Stromal cell of bone marrow (primary cell): ENCODE measurements around the gene KDM7A.
"Not testable (repeated sequence)": the region's sequence is repeated elsewhere in the genome, so short reads cannot be mapped to it uniquely, and the experiment has no call there.

ENCODE experiments used
- DNase-seq: peaks from one replicate; pipeline ENCODE4 v3.0.0-alpha.2; 2012; ENCODE audit warnings: low read depth

The KDM7A gene

DNA sequence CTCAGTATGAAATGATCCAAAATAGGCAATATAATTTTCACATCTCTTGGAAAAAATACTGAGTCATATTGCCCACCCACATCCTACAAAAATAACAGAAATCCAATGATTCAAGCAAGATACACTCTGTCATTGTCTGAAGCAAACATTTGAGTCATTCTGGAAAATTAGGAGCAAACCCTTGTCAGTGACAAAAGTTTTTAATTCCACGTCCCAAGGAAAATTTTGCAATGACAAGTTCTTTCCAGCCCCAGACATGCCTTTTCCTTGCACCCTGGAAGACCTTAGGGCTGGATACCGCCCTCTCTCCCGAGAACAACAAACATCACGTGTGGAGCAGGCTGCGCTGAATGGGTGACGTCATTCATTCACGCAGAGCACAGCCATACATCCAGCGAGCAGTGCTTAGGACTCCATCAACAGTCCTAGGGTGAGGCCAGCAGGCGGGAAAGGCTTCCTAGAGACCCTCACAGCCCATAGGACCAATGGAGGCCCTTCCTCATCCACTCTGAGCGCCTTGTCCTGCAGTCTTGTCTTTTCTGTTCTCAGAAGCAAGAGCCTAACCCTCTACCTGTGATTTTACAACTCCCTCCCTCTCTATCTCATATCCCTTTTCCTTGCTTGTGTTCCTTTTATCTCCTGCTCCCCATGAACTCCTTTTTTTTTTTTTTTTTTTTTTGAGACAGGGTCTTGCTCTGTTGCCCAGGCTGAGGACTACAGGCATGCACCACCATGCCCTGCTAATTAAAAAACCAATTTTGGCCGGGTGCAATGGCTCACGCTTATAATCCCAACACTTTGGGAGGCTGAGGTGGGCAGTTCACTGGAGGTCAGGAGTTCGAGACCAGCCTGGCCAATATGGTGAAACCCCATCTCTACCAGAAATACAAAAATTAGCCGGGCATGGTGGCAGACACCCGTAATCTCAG is 23.5 kb upstream of the KDM7A start:
- DNase-seq, result peak; percentile 72

- DNase-seq, result no peak
Observed at GRCh38 chr7:140197938-140198337, 21.2 kb upstream of the KDM7A start.

GRCh38 chr7:140197218-140197890 is 20.6 kb upstream of the KDM7A start:
- DNase-seq, result no peak

- peak; percentile 62 for DNase-seq
Observed at GRCh38 chr7:140196361-140197217, 19.8 kb upstream of the KDM7A start.

DNA sequence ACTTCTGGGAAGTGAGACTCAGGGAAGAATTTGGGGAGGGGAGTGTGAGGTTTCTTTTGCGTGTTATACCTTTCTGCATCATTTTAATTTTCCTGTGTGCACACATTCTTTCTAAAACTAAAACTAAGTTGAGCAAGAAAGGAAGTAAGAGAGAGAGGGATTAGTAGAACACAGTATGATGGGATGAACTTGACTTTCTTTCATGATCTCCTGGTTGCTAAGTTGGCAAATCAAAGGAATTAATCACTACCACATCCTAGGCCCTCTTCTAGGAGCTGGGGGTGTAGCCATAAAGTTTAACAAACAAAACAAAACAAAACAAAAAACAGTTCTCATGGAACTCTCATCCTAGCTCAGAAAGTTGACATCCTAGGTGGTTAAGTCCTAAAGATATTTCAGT is 19.1 kb upstream of the KDM7A start:
- DNase-seq, result no peak

GRCh38 chr7:140192620-140193019 is 15.8 kb upstream of the KDM7A start:
- no peak for DNase-seq

DNA sequence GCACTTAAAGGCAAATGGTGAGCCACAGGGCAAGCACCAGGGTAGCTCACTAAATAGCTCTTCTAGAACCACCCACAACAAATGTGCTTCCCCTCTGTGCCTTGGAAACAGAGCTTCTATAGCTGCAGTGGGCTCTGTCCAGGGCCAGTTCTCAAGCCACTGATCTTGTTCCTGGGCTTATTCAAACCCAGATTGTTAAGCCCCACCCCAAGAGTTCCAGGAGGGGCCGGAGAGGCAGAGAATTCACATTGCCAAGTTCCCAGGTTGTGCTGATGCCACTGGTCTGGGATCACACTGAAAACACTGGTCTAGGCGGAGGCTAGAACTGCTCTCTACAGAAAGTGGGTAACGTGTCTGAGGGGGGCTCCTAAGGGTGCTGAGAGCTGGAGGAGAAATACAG is 15.4 kb upstream of the KDM7A start:
- DNase-seq, result no peak

DNA sequence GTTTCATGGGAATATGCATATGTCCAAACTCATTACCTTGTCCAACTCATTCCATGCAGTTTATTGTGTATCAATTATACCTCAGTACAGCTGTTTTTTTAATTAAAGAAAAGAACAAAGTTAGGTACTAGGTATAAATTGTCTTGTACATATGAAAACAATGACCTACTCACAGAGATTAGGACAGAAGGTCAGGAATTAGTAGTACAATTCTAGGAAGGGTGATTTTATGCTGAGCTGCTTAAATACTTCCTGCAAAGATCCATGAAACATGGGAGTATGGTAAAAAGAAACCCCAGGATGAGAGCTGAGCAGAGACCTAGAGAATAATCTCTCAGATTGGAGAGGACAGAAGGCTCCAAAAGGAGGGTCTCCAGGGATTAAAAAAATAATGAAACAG is 13.8 kb upstream of the KDM7A start:
- no peak for DNase-seq

GRCh38 chr7:140189917-140190316 is 13.1 kb upstream of the KDM7A start:
- no peak for DNase-seq

DNA sequence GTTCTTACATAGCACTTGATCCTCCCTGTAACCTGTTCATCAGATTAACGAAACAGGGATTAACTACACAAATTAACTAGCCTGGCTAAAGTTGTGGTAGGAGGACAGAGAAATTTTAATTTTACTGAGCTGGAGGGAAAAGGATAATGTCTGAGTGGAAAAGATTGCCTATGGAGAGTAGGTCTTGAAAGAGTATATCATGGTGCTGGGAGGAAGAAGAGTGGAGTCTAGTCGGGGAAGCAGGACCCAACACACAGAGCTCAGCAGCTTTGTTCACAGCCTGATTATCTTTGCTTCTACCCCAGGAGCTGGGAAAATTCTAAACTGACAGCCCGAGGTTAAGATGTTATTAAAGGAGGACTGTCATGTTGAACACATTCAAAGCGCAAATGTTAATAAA is 6.1 kb upstream of the KDM7A start:
- DNase-seq, result no peak

DNA sequence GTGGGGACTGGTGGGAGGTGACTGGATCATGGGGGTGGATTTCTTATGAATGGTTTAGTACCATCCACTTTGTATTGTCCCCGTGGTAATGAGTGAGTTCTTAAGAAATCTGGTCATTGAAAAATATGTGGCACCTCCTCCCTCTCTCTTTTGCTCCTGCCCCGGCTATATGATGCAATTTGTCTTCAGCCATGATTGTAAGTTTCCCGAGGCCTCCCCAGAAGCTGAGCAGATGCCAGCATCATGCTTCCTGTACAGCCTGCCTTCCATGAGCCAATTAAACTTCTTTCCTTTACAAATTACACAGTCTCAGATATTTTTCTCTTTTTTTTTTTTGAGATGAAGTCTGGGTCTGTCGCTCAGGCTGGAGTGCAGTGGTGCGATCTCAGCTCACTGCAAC is 2.6 kb upstream of the KDM7A start:
- no peak for DNase-seq

DNA sequence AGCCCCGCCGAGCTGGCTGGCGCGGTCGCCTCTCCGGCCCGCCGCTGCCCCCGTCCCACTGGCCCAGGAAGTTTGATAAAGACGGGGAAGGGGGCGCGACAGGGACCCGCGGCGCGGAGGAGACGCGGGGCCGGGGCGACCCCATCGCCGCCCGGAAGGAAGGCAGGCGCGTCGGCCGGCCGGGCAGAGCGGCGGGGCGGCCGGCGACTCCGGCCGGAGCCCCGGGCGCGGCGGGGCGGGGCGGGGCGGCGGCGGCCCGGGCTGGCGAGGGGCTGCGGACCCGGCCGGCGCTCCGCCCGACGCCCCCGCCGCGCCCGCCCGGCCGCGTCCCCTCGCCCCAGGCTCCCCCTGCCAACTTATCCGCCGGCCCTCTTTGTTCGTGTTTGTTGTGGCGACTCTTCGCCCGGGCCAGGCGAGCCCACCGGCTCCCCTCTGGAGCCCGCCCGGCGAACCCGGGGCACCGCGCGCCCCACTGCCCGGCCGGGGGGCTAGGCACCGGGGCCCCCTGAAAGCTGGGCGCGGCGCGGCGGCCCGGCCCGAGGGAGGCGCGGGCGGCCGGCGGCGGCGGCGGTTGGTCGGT is 571 bp downstream of the KDM7A start:
- no peak for DNase-seq

DNA sequence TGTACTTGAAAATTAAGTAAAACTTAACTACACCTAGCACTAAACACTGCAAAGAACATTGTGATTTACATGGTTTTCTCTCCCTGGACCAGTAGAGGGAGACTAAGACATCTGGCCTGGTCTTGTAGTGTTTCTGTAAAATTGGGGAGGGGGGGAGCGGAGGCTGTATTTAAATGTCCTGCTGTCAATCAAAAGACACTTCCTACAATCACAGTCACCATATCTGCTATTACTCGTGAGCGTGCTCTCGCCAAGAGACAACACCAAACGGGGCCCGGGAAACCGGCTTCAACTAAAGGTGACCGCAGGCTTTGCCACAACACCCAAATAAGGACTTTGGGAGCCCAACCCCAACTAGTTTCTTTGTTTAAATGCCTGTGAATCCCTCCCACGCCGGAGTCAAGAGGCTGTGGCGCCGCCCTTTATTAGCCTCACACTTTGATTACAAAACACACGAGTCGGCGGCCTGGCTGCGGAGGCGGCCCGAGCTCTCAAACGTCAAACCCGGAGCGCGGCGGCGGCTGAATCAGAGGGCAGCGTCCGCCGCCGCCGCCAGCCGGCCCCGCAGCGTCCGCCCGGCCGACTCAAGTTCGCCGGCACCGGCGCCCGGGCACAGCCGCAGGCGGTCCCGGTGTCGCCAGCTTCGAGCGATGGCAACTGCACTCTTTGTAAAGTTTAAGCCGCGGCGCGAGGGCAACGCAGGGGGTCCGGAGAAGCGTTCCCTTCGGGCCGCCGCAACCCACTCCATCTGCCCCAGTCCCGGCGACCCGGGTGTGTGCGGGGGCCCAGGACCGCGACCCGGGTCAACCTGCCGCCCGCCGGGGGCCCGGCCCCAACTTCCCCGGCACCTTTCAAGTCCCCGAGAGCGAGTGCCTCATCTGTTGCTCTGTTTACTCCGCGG is 1.3 kb downstream of the KDM7A start:
- peak; percentile 94 for DNase-seq

DNA sequence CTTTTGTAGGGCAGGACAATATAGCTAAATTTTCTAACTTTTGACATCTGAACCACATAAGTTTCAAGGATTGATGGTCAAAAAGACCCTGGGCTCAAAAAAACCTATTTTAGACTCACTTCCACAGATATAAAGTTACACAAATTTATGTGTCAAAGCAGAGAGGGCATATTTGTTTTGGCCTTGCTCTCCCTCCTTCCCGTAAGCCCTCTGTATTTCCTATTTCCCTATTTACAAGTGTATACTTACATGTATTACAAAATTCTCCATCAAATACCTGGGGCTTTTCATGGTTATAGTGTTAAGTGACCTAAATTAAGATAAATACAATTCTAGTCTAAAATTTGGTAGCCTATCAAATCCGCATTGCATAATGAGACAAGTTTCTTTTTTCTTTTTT is 2.6 kb downstream of the KDM7A start:
- DNase-seq, result no peak

DNA sequence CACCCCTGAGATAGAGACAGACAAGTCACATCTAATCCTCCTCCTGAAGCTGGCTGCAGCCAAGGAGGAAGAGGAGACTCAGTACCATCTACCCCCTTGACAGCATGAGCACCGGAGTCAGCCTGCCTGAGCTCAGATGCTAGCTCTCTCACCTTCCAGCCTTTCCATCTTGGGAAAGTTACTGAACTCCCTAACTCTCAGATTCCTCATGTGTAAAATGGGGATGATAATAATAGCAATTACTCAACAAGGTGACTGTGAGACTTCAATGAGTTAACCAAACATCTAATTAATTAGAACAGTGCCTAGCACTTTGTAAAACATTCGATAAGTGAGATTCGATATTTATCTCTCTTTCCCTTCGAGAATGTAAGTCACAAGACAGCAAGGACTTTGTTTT is 6.4 kb downstream of the KDM7A start:
- no peak for DNase-seq

- DNase-seq, result no peak
Observed at GRCh38 chr7:140168816-140169215, 8.0 kb downstream of the KDM7A start.

GRCh38 chr7:140165422-140165821 is 11.4 kb downstream of the KDM7A start:
- peak; percentile 51 for DNase-seq

DNA sequence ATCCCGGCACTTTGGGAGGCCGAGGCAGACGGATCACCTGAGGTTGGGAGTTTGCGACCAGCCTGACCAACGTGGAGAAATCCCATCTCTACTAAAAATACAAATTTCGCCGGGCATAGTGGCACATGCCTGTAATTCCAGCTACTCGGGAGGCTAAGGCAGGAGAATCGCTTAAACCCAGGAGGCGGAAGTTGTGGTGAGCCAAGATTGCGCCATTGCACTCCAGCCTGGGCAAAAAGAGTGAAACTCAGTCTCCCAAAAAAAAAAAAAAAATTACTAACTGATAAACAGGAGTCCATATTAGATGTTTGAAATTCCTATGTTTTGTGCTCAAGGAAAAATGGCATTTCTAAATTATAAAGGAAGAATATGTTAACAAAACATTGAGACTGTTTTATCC is 14.7 kb downstream of the KDM7A start:
- DNase-seq, result not testable (repeated sequence)

- DNase-seq, result no peak
Observed at GRCh38 chr7:140161047-140161446, 15.7 kb downstream of the KDM7A start.

- no peak for DNase-seq
Observed at GRCh38 chr7:140160308-140160707, 16.5 kb downstream of the KDM7A start.

DNA sequence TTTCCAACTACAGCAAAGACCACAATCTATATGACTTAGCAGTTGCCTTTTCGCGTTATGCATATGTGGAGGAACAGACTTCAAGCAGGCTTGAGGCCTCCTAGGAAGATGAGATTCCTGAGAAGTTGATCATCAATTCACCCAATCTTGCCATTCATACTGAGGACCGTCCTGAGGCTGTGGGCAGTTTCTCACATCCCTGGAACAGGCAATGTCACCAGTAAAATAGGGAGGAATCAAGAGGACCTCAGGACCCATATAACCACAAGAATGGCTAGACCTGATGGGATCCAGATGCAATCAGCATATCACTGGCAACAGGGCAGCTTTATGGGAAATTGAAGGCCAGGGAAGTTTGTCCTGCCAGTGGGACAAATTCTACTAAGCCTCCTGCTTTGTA is 17.3 kb downstream of the KDM7A start:
- DNase-seq, result no peak
